ENCODE data around the gene GOLGA5. TPM values are rescaled to one million over a fixed set of nuclear protein-coding genes. Genes with fewer than 3 reads are reported as not detected.
"Not testable (repeated sequence)": the region's sequence is repeated elsewhere in the genome, so short reads cannot be mapped to it uniquely, and the experiment has no call there.

Gene GOLGA5, protein sequence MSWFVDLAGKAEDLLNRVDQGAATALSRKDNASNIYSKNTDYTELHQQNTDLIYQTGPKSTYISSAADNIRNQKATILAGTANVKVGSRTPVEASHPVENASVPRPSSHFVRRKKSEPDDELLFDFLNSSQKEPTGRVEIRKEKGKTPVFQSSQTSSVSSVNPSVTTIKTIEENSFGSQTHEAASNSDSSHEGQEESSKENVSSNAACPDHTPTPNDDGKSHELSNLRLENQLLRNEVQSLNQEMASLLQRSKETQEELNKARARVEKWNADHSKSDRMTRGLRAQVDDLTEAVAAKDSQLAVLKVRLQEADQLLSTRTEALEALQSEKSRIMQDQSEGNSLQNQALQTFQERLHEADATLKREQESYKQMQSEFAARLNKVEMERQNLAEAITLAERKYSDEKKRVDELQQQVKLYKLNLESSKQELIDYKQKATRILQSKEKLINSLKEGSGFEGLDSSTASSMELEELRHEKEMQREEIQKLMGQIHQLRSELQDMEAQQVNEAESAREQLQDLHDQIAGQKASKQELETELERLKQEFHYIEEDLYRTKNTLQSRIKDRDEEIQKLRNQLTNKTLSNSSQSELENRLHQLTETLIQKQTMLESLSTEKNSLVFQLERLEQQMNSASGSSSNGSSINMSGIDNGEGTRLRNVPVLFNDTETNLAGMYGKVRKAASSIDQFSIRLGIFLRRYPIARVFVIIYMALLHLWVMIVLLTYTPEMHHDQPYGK
- polyA plus RNA-seq (ENCODE audit: insufficient read length in 4 of 4) = 10 to 100 TPM; 35.3 to 51.4 (median 42.1) TPM

DNA sequence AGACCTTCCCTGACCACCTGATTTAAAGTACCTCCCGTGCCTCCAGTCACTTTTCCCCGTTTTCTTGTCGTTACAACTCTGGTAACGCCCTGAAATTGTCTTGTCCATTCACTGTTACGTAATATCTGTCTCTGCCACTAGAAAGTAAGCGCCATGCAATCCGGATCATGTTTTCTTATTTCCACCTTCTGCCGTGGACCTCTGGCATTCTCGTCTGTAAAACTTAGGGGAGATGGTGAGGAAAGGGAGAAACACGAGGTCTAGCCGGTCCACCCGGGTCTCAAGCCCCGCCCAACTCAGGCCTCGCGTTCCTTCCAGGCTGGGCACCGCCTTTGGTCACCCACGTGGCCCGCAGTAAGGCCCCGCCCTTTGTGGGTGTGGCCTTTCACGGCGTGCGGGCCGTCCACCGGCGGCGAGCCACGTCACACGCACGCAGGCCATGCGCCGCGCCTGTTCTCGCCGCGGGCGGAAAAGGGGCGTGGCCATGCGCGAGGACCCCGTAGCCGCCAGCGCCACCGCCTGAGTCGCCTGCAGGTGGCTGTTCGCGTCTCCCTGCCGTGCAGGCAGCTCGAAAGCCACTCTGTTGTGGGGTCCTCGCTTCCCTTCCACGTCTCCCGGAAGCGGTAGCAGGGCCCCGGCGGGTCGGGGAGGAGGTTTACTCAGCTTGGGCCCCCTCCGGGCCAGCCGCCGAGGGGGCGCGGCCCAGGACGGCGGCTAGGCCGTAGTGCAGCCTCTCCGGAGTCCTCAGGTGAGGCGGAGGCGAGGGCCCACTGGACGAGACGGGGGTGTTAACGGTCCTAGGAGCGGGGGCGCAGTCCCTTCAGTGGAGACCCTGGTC is at the start of gene GOLGA5:
TSS of gene GOLGA5 (plus strand) at position 597 of the 838 bp plus-strand sequence. CDS start 3,133 bp downstream, outside the sequence.
- DNase-seq (ENCODE audit: low read depth in 4 of 4, low spot score in 2 of 4) = peak; percentile 90 to 95 (median 93)

DNA sequence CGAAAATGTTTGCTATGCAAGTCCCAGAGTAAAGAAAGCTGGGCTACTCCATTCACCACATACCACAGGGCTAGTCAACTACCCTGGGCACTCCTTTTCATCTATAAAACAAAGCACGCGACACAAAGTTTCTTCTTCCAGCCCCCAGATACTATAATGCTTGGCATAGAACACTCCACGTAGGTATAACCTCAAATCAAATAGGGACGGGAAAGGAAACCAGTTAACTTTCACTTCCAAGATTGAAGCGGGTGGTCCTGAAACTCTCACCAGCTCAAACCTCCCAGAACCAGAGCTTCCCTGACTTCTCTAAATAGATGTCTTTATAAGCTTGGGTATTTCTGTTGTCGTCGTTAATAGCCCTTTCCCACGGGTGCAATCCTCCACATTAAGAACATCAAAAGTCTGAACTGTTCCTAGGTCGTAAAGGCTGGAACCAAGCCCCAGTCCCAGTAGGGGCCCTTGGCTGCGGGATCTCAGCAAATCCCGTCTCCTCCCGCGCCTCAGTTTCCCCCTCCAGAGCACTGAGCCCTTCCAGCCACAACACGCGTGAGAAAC is 46.3 kb upstream of the GOLGA5 start:
- peak in 2 of 4 donors; percentile 7 to 39 for DNase-seq (ENCODE audit: low read depth in 4 of 4, low spot score in 2 of 4)

DNA sequence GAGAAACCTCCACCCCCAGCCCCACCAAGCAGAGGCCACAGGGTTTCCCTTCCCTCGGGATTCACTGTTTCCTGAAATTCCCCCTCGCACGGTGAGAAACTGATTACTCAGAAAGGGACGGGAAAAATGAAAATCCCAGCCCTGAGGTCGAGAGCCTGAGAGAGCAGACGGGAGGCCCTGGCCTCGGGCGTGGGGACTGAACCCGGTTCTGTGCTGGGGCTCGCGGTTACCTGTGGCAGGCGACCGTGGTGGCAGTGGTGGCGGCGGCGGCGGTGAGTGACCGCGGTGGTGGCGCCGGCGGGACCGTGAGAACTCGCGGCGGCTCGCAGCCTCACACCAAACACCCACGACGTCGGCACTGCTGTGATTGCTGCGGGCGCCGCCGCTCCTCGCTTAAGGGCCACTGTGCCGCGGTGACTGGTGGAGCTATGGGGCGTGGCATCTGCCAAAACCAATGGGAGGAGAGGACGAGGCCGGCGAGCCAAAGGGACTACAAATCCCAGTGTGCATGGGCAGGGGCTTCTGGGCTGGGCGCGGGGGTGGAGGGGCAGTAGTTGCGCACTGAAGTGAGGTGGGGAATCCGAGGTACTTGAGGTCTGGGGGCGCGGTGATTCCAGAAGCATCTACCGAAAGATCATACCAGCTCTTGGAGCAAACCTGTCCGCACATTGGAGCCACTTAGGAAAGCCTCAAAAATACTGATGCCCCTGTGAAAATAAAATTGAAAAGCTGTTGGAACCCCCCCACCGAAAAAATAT is 45.7 kb upstream of the GOLGA5 start, which contains the start of gene LGMN:
TSS of gene LGMN (minus strand) at position 369 of the 758 bp plus-strand sequence. CDS start 15,841 bp downstream, outside the sequence.
- peak; percentile 64 to 86 (median 78) for DNase-seq (ENCODE audit: low read depth in 4 of 4, low spot score in 2 of 4)

DNA sequence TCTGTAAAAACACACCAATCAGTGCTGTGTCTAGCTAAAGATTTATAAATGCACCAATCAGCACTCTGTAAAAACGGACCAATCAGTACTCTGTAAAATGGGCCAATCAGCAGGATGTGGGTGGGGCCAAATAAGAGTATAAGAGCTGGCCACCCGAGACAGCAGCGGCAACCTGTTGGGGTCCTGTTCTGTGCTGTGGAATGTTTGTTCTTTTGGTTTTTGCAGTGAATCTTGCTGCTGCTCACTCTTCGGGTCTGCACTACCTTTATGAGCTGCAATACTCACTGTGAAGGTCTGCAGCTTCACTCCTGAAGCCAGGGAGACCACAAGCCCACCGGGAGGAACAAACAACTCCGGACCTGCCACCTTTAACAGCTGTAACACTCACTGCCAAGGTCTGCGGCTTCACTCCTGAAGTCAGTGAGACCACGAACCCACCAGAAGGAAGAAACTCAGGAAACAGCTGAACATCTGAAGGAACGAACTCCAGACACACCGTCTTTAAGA is 43.8 kb upstream of the GOLGA5 start:
- not testable (repeated sequence) for DNase-seq (ENCODE audit: low read depth in 4 of 4, low spot score in 2 of 4)

DNA sequence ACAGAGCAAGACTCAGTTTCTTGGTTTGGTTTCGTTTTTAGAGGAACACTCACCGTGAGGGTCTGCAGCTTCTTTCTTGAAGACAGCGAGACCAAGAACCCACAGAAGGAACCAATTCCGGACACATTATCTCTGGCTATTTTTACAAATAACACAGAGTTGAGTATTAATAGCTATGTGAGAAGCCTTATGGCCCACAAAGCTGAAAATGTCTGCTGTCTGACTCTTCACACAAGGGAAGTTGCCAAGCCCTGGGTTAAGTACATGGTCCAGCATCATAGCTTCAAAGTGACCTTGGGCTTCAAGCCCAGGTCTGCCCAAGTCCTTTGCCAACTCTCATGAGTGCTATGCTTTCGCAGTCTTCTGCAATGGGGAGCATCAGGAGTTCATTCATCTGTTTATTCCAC is 43.1 kb upstream of the GOLGA5 start:
- DNase-seq (ENCODE audit: low read depth in 4 of 4, low spot score in 2 of 4) = no peak

DNA sequence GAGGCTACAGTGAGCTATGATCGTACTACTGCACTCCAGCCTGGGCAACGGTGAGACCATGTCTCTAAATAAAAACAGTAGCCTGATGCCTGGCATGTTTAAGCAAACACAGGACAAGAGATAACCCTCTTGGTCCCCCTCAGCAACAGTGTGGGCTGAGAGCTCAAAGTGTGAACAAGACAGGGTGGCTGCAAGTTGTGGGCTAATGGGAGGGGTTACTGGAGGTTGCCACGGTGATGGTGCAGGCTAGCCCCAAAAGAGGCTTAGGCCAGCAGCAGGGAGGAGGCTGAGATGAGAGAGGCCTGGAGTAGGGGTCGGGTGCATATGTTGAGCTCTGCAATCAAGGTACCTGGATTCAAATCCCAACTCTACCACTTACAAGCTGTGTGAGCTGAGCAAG is 42.3 kb upstream of the GOLGA5 start:
- DNase-seq (ENCODE audit: low read depth in 4 of 4, low spot score in 2 of 4) = no peak

DNA sequence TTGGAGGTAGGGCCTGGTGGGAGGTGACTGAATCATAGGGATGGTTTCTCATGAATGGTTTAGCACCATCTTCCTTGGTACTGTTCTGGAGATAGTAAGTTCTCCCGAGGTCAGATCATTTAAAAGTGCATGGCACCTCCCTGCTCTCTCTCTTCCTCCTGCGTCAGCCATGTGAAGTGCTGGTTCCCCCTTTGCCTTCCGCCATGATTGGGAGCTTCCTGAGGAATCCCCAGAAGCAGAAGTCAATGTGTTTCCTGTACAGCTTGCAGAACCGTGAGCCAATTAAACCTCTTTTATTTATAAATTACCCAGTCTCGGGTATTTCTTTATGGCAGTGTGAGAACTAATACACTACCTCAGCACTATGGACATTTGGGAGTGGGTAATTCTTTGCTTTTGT is 40.9 kb upstream of the GOLGA5 start:
- no peak for DNase-seq (ENCODE audit: low read depth in 4 of 4, low spot score in 2 of 4)

DNA sequence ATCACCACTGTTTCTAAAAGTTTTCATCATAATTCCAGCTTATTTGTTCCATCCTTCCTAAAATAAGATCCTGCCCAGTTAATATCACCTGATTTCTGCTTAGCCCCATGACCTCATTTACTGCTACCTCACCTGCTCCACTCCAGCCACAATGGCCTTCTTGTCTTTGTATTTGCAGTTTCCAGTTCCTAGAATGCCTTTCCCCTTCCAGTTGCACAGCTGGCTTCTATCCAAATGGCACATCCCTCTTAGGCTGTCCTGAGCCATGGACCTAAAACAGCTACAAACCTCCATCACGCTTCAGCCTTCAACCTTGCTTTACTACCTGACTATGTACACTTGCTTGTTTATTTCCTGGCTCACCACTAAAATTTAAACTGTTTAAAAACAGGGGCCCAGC is 39.1 kb upstream of the GOLGA5 start:
- DNase-seq (ENCODE audit: low read depth in 4 of 4, low spot score in 2 of 4) = no peak

DNA sequence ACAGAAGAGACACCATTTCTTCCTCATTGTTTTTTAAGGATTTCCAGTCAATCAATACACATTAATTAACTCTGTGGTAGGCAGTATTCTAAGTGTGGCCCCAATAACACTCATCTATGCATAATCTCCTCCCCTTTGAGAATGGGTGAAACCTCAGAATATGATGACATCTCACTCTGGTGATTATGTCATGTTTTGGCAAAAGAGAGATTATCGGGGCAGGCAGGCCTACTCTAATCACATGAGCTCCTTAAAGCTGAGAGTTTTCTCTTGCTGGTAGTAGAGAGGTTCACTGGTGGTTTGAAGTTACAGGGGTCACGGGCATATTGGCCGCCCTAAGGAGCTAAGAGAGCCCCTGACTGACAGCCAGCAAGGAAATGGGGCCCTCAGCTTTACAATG is 38.6 kb upstream of the GOLGA5 start:
- DNase-seq (ENCODE audit: low read depth in 4 of 4, low spot score in 2 of 4) = no peak

DNA sequence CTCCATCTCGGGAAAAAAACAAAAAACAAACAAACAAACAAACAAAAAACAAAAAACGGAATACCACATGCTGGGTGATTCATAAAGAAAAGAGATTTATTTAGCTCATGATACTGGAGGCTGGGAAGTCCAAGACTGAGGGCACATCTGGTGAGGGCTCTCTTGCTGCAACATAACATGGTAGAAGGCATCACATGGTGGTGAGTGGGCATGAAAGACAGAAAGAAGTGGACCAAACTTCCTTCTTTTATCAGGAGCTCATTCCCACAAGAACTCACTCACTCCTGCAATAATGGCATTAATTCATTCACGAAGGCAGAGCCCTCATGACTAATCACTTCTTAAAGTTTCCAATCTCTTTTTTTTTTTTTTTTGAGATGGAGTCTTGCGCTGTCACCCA is 37.7 kb upstream of the GOLGA5 start:
- DNase-seq (ENCODE audit: low read depth in 4 of 4, low spot score in 2 of 4) = no peak

DNA sequence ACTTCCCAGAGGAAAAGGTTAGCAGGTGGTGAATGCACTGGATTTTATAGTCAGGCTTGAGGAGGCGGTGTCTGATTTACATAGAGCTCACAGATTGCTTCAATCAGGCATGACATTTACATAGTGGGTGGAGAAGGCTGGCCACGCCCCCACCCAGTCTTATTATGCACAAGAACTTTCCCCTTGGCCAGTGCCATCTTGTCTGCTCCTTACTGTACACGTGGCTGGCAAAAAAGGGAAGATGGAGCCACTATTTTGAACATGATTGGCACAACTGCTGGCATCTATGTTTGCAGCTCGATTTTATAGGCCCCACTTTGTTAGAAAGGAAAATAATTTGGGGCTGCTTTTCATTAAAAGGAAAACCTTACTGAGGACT is 34.8 kb upstream of the GOLGA5 start:
- DNase-seq (ENCODE audit: low read depth in 4 of 4, low spot score in 2 of 4) = no peak

DNA sequence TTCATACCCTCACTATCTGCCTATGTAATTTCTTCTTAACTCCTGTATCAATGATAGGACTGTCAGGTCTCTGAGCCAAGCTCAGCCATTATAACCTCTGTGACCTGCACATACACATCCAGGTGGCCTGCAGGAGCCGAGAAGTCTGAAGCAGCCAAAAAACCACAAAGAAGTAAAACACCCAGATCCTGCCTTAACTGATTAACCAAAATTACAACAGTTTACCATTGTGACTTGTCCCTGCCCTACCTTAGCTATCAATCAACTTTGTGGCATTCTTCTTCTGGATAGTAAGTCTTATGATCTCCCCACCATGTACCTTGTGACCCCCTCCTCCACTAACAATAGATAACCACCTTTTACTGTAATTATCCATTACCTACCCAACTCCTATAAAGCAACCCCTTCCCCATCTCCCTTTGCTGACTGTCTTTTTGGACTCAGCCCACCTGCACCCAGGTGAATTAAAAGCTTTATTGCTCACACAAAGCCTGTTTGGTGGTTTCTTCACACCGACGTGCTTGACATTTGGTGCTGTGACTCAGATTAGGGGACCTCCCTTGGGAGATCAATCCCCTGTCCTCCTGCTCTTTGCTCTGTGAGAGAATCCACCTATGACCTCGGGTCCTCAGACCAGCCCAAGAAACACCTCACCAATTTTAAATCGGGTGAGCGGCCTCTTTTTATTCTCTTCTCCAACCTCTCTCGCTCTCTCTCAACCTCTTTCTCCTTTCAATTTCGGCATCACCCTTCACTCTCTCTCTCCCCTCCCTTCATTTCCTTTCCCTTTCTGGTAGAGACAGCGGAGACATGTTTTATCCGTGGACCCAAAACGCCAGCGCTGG is 34.2 kb upstream of the GOLGA5 start:
- no peak for DNase-seq (ENCODE audit: low read depth in 4 of 4, low spot score in 2 of 4)

DNA sequence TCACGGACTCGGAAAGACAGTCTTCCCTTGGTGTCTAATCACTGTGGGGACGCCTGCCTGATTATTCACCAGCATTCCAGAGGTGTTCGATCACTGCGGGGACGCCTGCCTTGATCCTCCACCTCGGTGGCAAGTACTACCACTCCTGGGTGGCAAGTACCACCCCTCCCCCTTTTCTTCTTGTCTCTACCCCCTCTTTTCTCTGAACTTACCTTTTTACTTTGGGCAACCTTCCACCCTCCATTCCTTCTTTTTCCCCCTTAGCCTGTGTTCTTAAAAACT is 33.6 kb upstream of the GOLGA5 start:
- no peak for DNase-seq (ENCODE audit: low read depth in 4 of 4, low spot score in 2 of 4)

DNA sequence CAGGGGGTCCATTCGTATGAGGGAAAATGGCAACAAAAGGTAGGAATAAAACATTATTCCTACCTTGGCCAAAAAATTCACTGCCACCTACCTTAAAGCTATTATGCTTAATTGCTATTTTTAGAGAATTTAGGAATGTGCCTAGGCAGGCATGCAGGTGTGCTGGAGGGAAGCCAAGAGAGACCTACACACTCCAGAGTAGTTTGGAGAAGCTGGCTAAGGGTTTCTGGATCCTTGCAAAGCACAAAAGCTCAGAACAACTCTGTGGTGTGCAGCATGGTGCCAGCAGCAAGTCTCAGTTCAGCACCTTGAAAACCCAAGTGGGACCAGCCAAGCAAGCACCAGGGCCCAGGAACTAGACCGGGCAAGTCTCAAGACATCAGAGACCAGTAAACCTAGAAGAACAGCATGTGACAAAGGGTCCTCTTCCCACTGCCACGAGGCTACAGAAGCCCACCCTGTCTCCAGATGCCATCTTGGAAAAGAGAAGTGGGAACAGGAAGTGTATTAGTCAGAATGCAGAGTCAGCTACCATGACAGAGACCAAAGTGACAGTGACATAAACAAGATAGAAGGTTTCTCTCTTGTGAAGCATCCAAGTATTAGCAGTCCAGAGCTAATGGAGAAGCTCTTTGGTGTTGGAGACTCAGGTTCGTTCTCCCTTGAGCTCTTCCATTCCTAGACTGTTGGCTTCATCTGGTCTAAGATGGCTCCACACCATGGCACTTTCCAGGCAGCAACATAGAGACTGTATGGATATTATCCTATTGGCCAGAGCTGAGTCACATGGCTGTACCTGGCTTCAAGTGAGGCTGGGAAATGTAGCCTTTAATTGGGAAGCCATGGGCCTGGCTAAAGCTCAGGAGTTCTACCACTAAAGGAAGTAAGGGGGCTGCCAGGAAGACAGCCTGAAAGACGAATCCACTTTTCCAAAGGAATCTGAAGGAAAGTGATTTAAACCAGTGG is 30.2 kb upstream of the GOLGA5 start:
- not testable (repeated sequence) for DNase-seq (ENCODE audit: low read depth in 4 of 4, low spot score in 2 of 4)

DNA sequence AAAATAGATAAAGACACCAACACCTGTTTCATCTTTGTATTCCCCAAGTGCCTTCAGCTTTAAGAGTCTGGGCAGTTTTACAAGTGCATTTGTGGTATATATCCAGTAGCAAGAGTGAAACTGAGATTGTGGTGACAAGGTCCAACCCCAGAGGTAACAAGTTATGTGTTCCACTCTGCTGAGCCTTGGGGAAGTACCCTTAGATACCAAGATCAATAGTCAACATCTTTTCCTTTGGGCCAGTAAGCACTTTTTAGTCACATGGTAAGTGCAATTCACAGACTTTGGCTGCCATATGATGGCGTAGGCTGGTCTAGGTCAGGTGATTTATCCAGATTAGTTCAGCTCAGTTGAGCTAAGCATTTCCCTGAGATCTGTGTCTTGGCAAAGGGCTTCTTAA is 25.9 kb upstream of the GOLGA5 start:
- peak in 1 of 4 donors; percentile 13 for DNase-seq (ENCODE audit: low read depth in 4 of 4, low spot score in 2 of 4)

DNA sequence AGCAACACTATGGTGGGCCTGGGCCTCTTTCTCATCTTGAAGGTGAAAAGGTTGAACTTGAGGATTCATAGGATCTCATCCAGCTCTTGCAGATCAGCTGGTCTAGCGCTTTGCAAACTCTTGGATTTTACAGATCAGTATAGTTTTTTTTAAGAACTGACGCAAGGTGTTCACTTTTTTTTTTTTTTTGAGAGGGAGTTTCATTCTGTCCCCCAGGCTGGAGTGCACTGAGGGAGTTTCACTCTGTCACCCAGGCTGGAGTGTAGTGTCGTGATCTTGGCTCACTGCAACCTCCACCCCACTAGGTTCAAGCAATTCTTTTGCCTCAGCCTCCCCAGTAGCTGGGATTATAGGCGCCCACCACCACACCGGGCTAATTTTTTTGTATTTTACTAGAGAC is 25.3 kb upstream of the GOLGA5 start:
- no peak for DNase-seq (ENCODE audit: low read depth in 4 of 4, low spot score in 2 of 4)

DNA sequence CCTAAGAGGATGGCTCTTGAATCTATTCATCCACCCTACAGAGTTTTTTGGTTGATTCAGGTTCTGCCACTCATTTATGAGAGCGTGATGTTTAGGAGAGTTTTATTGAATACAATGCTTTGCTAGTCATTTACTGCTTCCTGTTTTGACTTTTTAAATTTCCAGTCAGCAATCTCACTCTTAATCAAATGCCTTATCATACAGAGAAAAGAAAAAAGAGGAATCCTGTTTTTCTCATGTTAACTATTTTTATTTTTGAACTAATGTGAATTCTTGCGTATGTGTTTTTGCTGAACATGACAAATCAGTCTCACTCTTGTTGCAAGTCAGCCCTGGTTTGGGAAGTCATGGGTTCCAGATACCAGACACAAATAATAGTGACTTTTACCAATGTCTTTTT is 23.6 kb upstream of the GOLGA5 start:
- DNase-seq (ENCODE audit: low read depth in 4 of 4, low spot score in 2 of 4) = no peak

DNA sequence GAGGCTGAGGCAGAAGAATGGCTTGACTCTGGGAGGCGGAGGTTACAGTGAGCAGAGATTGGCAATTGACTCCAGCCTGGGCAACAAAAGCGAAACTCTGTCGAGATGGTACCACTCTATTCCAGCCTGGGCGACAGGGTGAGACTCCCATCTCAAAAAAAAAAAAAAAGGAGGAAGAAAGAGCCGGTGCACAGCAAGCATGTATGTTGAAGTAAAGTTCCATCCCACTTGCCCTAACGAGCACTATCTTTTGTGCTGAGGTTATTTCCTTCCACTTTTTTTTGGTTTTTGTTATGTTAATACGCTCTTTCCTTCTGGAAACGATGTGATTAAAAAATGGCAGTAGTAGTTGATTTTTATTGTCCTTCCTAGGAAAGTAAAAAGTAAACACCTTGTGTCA is 19.5 kb upstream of the GOLGA5 start:
- no peak for DNase-seq (ENCODE audit: low read depth in 4 of 4, low spot score in 2 of 4)

Measured in left renal cortex interstitium (tissue), 4 donors.